ENCODE measurements around the gene TRPM5.

The TRPM5 gene

GRCh38 chr11:2466069-2466801 is 21.9 kb upstream of the TRPM5 start:
- TF ChIP-seq, protein P1, sequence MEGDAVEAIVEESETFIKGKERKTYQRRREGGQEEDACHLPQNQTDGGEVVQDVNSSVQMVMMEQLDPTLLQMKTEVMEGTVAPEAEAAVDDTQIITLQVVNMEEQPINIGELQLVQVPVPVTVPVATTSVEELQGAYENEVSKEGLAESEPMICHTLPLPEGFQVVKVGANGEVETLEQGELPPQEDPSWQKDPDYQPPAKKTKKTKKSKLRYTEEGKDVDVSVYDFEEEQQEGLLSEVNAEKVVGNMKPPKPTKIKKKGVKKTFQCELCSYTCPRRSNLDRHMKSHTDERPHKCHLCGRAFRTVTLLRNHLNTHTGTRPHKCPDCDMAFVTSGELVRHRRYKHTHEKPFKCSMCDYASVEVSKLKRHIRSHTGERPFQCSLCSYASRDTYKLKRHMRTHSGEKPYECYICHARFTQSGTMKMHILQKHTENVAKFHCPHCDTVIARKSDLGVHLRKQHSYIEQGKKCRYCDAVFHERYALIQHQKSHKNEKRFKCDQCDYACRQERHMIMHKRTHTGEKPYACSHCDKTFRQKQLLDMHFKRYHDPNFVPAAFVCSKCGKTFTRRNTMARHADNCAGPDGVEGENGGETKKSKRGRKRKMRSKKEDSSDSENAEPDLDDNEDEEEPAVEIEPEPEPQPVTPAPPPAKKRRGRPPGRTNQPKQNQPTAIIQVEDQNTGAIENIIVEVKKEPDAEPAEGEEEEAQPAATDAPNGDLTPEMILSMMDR (IDR thresholded peaks at IDR 0.05): no peak

DNA sequence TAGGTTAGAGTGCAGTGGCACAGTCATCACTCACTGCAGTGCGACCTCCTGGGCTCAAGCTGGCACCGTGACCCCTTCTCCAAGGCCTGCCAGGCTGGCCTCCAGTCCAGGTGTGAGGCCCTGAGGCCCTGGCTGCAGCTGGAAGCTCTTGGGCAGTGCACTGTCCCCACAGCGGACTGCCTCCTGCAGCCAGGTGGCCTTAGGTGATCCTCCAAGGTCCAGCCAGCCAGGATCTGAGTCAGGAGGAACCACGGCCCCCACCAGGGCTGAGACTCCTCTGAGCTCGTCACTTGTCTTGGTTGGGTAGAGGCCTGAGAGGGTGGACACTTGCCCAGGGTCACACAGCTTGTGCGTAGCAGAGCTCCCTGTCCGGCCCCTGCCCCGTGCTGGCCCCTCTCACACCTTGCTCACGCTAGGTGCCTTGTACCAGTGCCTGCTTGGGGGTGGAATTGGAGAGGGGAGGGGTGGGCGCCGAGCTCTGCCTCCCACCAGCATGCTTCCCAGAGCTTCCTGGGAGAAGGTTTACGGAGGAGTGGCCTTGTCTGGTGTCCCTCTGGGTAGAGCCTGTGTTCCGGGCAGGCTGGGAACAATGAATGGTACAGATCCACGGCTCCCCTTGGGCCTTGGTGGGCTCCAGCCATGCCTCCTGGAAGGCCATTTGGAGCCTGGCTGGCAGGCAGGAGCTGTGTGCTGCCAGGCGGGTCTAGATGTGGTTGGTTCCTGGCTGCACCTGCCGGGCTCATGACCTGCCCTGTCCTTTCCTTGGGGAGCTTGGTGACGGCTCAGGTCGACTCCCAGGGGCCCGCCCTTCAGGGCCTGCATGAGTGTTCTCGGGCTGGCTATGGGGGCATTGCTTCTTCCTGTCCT is 21.1 kb upstream of the TRPM5 start:
- TF ChIP-seq, protein P1 (IDR thresholded peaks at IDR 0.05): no peak

GRCh38 chr11:2464451-2465165 is 20.3 kb upstream of the TRPM5 start:
- TF ChIP-seq, protein P1 (IDR thresholded peaks at IDR 0.05): no peak

GRCh38 chr11:2463766-2464277 is 19.5 kb upstream of the TRPM5 start:
- TF ChIP-seq, protein P1 (IDR thresholded peaks at IDR 0.05): no peak

DNA sequence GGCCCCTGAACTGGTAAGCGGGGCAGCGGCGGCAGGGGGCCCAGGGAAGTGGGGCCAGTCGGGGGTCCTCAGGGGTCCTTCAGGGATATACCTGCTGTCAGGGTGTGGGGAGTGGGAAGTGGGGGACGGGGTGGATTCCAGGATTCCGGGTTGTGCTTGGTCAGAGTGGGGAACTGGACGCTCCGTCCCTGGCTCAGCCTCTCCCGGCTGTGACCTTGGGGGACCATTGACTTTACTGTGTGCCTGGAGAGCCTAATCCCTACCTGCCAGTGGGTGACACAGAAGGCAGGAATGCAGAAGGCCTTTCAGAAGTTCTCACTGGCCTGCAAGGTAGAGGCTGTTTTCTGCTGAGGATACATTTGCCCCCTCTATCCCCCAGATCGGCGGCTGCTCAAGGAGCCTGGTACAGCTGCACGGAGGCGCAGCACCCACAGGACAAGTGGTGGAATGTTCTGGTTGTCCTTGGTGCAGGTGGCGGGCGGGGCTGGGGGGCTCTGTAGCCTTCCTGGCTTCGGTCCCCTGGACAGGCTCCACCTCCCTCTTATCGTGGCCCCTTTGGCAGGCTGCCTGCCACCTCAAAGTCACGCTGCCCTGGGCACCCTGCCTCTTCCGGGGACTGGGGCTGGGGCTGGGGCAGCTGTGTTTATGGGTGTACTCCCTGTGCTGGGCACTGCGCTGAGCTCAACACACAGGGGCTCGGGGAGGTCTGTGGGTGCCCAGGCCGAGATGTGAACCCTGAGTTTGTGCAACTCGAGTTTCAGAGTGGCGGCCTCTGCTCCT is 18.9 kb upstream of the TRPM5 start:
- TF ChIP-seq, protein P1 (IDR thresholded peaks at IDR 0.05): no peak

GRCh38 chr11:2462543-2462985 is 18.2 kb upstream of the TRPM5 start:
- TF ChIP-seq, protein P1 (IDR thresholded peaks at IDR 0.05): no peak
